Chondrocyte (in vitro differentiated cells): ENCODE measurements around the gene OR8S1. TPM values are rescaled to one million over a fixed set of nuclear protein-coding genes. Genes with fewer than 3 reads are reported as not detected.
"Not testable (repeated sequence)": the region's sequence is repeated elsewhere in the genome, so short reads cannot be mapped to it uniquely, and the experiment has no call there.

Experiments
- DNase-seq: peaks from one replicate; pipeline ENCODE4 v3.0.0; 2021; ENCODE audit warnings: mixed read lengths, low spot score
- H3K27ac Mint-ChIP-seq: one replicate; pipeline ENCODE4 v1.8.0; 2021; ENCODE audit warnings: mild to moderate bottlenecking, moderate library complexity, mixed read lengths; ENCODE audit not compliant: unreplicated experiment
- H3K27me3 Mint-ChIP-seq: 2 replicates; pipeline ENCODE4 v1.8.0; 2021; ENCODE audit warnings: low read depth, mixed read lengths
- H3K36me3 Mint-ChIP-seq: 2 replicates; pipeline ENCODE4 v1.8.0; 2021; ENCODE audit warnings: low read depth, mixed read lengths
- H3K4me1 Mint-ChIP-seq: 2 replicates; pipeline ENCODE4 v1.8.0; 2021; ENCODE audit warnings: low read depth, mild to moderate bottlenecking, mixed read lengths
- H3K4me3 Mint-ChIP-seq: one replicate; pipeline ENCODE4 v1.8.0; 2021; ENCODE audit warnings: mild to moderate bottlenecking, moderate library complexity, mixed read lengths; ENCODE audit not compliant: unreplicated experiment
- H3K9me3 Mint-ChIP-seq: 2 replicates; pipeline ENCODE4 v1.8.0; 2021; ENCODE audit warnings: low read depth, mixed read lengths
- total RNA-seq: library from RNA; stranded (reverse); gene quantifications from 3 replicates; pipeline ENCODE4 v1.2.1, GENCODE V29; 2021
- TF ChIP-seq, protein P1 (sequence below): fragments of 200-600 bp; sonication (generic); IDR thresholded peaks from 2 replicates; pipeline ENCODE4 v1.5.0; 2021; ENCODE audit warnings: antibody characterized with exemption, mild to moderate bottlenecking, moderate library complexity

The OR8S1 gene
- total RNA-seq, 1 donor from 2014 or later: not detected

GRCh38 chr12:48514728-48515127 lies 10.7 kb upstream of the OR8S1 start:
- Mint-ChIP-seq H3K27me3 (peaks cover 10% of the 10 kb centered on the region), H3K4me1 (no peaks in the 10 kb centered on the region), H3K27ac (no peak overlapping the region), H3K9me3 (no peaks in the 10 kb centered on the region), H3K36me3 (no peaks in the 10 kb centered on the region), H3K4me3 (no peak overlapping the region)
- TF ChIP-seq, protein P1, sequence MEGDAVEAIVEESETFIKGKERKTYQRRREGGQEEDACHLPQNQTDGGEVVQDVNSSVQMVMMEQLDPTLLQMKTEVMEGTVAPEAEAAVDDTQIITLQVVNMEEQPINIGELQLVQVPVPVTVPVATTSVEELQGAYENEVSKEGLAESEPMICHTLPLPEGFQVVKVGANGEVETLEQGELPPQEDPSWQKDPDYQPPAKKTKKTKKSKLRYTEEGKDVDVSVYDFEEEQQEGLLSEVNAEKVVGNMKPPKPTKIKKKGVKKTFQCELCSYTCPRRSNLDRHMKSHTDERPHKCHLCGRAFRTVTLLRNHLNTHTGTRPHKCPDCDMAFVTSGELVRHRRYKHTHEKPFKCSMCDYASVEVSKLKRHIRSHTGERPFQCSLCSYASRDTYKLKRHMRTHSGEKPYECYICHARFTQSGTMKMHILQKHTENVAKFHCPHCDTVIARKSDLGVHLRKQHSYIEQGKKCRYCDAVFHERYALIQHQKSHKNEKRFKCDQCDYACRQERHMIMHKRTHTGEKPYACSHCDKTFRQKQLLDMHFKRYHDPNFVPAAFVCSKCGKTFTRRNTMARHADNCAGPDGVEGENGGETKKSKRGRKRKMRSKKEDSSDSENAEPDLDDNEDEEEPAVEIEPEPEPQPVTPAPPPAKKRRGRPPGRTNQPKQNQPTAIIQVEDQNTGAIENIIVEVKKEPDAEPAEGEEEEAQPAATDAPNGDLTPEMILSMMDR: no peak
- DNase-seq: no peak

GRCh38 chr12:48520381-48520780 lies 5.1 kb upstream of the OR8S1 start:
- H3K36me3 Mint-ChIP-seq, H3K4me1 Mint-ChIP-seq, DNase-seq, H3K9me3 Mint-ChIP-seq, H3K27ac Mint-ChIP-seq, H3K27me3 Mint-ChIP-seq, H3K4me3 Mint-ChIP-seq: not testable (repeated sequence)

- TF ChIP-seq, protein P1: no peak
- DNase-seq: no peak
Measured at GRCh38 chr12:48527891-48528670, 2.6 kb downstream of the OR8S1 start.

GRCh38 chr12:48532601-48533000 lies 7.2 kb downstream of the OR8S1 start:
- Mint-ChIP-seq H3K36me3 (no peaks in the 10 kb centered on the region), H3K9me3 (peaks cover 15% of the 10 kb centered on the region), H3K27ac (no peak overlapping the region), H3K4me1 (no peaks in the 10 kb centered on the region), H3K27me3 (peaks cover 10% of the 10 kb centered on the region), H3K4me3 (no peak overlapping the region)
- DNase-seq: no peak
- TF ChIP-seq, protein P1: no peak

More at GRCh38 chr12:48527891-48528670, 2.6 kb downstream of the OR8S1 start:
- no peaks in the 10 kb centered on the region for H3K4me1 Mint-ChIP-seq
- no peak overlapping the region for H3K27ac Mint-ChIP-seq
- peaks cover 14% of the 10 kb centered on the region for H3K27me3 Mint-ChIP-seq
- no peaks in the 10 kb centered on the region for H3K36me3 Mint-ChIP-seq
- no peak overlapping the region for H3K4me3 Mint-ChIP-seq
- no peaks in the 10 kb centered on the region for H3K9me3 Mint-ChIP-seq

GRCh38 chr12:48536602-48537001 lies 11.2 kb downstream of the OR8S1 start:
- Mint-ChIP-seq H3K9me3 (peaks cover 15% of the 10 kb centered on the region), H3K36me3 (no peaks in the 10 kb centered on the region)

More at GRCh38 chr12:48536602-48537001, 11.2 kb downstream of the OR8S1 start:
- peaks cover 8% of the 10 kb centered on the region for H3K27me3 Mint-ChIP-seq
- TF ChIP-seq, protein P1: no peak
- no peak for DNase-seq
- no peak overlapping the region for H3K27ac Mint-ChIP-seq
- no peak overlapping the region for H3K4me3 Mint-ChIP-seq
- no peaks in the 10 kb centered on the region for H3K4me1 Mint-ChIP-seq
